Measurements from ENCODE around the gene MICAL3. TPM values are rescaled to one million over a fixed set of nuclear protein-coding genes. Genes with fewer than 3 reads are reported as not detected.

The MICAL3 gene
- total RNA-seq, 1 donor from 2014 or later = 31.2 TPM

DNA sequence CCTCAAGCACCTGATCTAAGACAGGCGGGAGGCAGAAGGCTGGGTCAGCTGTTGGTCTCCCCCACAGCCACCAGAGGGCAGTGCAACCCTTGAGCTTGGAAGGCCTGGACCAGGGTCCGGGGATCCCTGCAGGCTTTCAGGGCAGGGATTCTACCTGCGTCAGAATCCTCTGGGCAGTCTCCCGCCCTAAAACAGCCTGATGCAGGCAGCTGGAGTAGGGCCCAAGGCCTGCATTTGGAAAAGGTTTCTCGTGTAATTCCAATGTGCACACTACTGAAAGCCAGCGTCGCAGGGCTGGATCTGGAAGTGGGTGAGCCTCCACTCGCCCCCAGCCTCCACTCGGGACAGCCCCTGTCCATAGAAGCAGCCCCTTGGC, 281.8 kb downstream of the MICAL3 start:
- ATAC-seq = peak; percentile 80
- Histone ChIP-seq H3K27me3 (no peaks in the 10 kb centered on the region), H3K36me3 (peaks cover 16% of the 10 kb centered on the region), H3K9me3 (no peaks in the 10 kb centered on the region), H3K4me1 (no peaks in the 10 kb centered on the region), H3K4me3 (no peak overlapping the region), H3K27ac (no peak overlapping the region)
- TF ChIP-seq, protein P1, sequence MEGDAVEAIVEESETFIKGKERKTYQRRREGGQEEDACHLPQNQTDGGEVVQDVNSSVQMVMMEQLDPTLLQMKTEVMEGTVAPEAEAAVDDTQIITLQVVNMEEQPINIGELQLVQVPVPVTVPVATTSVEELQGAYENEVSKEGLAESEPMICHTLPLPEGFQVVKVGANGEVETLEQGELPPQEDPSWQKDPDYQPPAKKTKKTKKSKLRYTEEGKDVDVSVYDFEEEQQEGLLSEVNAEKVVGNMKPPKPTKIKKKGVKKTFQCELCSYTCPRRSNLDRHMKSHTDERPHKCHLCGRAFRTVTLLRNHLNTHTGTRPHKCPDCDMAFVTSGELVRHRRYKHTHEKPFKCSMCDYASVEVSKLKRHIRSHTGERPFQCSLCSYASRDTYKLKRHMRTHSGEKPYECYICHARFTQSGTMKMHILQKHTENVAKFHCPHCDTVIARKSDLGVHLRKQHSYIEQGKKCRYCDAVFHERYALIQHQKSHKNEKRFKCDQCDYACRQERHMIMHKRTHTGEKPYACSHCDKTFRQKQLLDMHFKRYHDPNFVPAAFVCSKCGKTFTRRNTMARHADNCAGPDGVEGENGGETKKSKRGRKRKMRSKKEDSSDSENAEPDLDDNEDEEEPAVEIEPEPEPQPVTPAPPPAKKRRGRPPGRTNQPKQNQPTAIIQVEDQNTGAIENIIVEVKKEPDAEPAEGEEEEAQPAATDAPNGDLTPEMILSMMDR (IDR thresholded peaks at IDR 0.05) = peak; percentile 72
- DNase-seq = no peak
- intact Hi-C loops (cut with DNase I) = no loop called here

DNA sequence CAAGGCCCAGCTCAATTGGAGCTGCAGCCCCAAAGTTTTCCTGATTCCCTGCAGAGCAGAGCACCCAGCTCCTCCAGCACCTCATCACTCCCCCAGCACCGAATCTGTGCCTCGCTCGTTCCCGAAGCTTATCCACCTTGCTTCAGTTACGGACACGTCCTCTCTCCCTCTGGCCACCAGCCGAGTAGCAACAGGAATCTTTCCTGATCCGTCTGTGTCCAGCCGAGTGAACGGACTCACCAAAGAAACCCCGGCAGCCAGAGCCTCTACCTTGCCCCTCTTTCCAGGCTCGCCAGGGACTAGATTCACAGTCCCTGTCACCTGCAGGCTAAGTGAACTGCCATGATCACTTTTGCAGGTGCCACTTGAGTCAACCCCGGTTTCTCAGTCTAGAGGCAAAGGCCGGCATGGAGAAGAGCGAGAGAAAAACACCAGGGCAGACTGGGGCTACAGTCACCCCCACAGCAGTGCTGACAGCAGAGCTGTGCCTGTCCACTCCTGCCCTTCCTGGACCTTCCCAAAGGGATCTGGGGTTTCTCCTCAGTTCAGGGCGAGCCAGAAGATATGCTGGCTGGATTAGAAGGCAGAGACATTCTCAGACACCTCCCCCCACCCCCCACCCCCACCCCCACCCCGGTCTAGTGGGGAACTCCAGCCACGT, 282.4 kb downstream of the MICAL3 start:
- H3K36me3 ChIP-seq = peaks cover 16% of the 10 kb centered on the region
- H3K27me3 ChIP-seq = no peaks in the 10 kb centered on the region
- DNase-seq (no peak), ATAC-seq (no peak)
- no peaks in the 10 kb centered on the region for H3K4me1 ChIP-seq
- no peaks in the 10 kb centered on the region for H3K9me3 ChIP-seq
- TF ChIP-seq, protein P1 (IDR thresholded peaks at IDR 0.05) = no peak
- H3K27ac ChIP-seq = no peak overlapping the region
- intact Hi-C loops (cut with DNase I) = no loop called here
- H3K4me3 ChIP-seq = no peak overlapping the region

DNA sequence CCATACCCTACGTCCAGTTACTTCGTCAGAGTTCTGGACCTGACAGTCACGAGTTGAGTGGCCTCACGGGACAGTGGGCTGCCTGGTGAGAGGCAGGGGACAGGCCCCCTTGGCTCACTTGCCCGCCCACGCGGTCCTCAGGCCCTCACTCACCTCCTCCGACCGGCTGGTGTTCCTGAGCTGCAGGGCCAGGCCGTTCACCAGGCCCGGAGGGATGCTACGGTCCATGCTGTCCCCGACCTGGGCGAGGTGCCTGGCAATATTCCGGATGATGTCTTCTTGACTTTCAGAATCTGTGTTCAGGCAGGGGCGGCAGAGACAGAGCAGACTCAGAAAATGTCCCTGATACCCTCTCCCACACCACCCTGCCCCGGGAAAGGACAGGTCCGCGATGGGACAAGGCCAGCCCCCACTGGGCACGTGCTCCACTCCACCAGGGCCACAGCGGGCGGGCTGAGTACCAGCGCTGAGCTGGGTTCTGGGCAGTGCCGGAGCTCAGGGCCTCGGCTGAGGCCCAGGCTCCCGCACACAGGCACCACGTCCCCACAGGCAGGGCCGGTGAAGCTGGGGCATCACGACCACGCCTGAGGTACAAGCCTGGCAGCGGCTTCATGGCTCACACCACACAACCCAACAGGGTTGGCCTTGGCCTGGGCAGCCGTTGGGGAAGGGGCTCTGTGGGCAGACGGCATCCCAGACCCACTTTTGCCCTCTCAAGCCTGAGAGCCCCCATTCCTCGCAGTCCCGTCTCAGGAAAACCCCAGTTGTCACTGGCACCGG, 285.0 kb downstream of the MICAL3 start:
- TF ChIP-seq, protein P1 (IDR thresholded peaks at IDR 0.05) = no peak
- Histone ChIP-seq H3K4me3 (no peak overlapping the region), H3K36me3 (peaks cover 32% of the 10 kb centered on the region)

DNA sequence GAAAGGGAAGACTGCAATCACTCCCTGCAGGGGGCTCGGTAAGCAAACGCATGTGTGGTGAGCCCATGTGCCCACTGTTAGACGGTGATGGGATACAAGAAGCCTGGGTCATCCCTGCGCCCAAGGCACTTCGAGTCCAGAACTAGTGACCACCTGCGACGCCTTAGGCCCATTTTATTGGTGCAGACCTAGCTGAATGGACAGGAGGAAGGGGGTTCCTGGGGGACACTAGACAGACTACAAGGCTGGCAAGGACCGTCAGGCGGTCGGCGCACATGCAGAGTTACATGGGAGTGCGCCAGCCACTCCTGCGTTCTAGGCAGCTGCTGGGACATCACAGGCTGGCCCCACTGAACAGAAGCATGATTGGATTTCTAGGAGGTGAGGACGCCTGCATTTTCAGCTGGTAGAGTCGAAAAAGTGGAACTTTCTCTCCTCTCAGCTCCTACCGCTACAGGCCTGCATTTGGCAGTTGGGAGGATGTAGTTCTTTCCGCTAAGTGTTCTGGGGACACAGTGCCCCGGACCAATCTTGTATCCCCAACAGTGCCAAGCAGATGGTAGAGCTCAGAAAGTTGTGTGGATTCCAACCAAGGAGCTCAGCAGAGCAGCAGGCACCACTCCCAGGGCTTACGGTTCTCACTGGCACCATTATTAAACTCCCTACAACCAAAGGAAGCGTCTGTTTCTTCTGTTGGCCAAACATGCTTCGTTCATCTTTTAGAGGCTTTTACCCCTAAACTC, 285.8 kb downstream of the MICAL3 start:
- TF ChIP-seq, protein P1 (IDR thresholded peaks at IDR 0.05) = no peak
- ATAC-seq (no peak), DNase-seq (no peak)
- no peak overlapping the region for H3K4me3 ChIP-seq
- H3K9me3 ChIP-seq = no peaks in the 10 kb centered on the region
- peaks cover 40% of the 10 kb centered on the region for H3K36me3 ChIP-seq
- intact Hi-C loops (cut with DNase I) = no loop called here
- no peaks in the 10 kb centered on the region for H3K4me1 ChIP-seq
- H3K27ac ChIP-seq = no peak overlapping the region
- no peaks in the 10 kb centered on the region for H3K27me3 ChIP-seq

More for the DNA sequence above, 285.0 kb downstream of the MICAL3 start:
- Histone ChIP-seq H3K27me3 (no peaks in the 10 kb centered on the region), H3K27ac (no peak overlapping the region), H3K9me3 (no peaks in the 10 kb centered on the region), H3K4me1 (no peaks in the 10 kb centered on the region)
- DNase-seq (no peak), ATAC-seq (no peak)
- intact Hi-C loops (cut with DNase I) = no loop called here

Small RNAs within 50 kb of the gene (microRNA-seq; reads per million reads assigned to microRNA genes)
- gene MIR3198-1 (ENCODE audit: borderline microRNAs expressed) (not detected), gene MIR648 (ENCODE audit: borderline microRNAs expressed) (not detected)

Other genes with a start within 250 kb of the MICAL3 start
- 35.5 TPM for gene PEX26, start 53.4 kb upstream of the MICAL3 start, total RNA-seq
- 1.7 TPM for gene TUBA8, start 86.2 kb upstream of the MICAL3 start, total RNA-seq
- 11.1 TPM for gene USP18, start 125.6 kb upstream of the MICAL3 start, total RNA-seq

All from upper lobe of right lung (tissue), 1 donor.